Ishikawa (cell line): ENCODE results near the gene C9orf85.

ENCODE experiments used
- CEBPB ChIP-seq: IDR thresholded peaks from 2 replicates; pipeline ENCODE4 v1.6.1; 2012
- CREB1 ChIP-seq: IDR thresholded peaks from 2 replicates; pipeline ENCODE4 v1.6.1; 2012; ENCODE audit warnings: low read depth
- EGR1 ChIP-seq: IDR thresholded peaks from 2 replicates; pipeline ENCODE4 v1.6.1; 2012
- MAX ChIP-seq: IDR thresholded peaks from 2 replicates; pipeline ENCODE4 v1.6.1; 2012
- NFIC ChIP-seq: IDR thresholded peaks from 2 replicates; pipeline ENCODE4 v1.6.1; 2012
- RAD21 ChIP-seq: IDR thresholded peaks from 2 replicates; pipeline ENCODE4 v1.6.1; 2012; ENCODE audit warnings: low read depth
- TAF1 ChIP-seq: IDR thresholded peaks from 2 replicates; pipeline ENCODE4 v1.6.1; 2012; ENCODE audit warnings: low read depth, mild to moderate bottlenecking
- TCF12 ChIP-seq: IDR thresholded peaks from 2 replicates; pipeline ENCODE4 v1.6.1; 2012; ENCODE audit warnings: low read depth
- YY1 ChIP-seq: IDR thresholded peaks from 2 replicates; pipeline ENCODE4 v1.6.1; 2012; ENCODE audit warnings: low read depth

Gene C9orf85

GRCh38 chr9:72022841-72023240, 111.4 kb downstream of the C9orf85 start:
- TF ChIP-seq RAD21 (no peak), MAX (no peak), TCF12 (no peak), EGR1 (no peak), YY1 (no peak), NFIC (no peak), TAF1 (no peak), CEBPB (no peak), CREB1 (no peak)
